Measurements from ENCODE around the gene NOTCH1. TPM values are rescaled to one million over a fixed set of nuclear protein-coding genes. Genes with fewer than 3 reads are reported as not detected.

The NOTCH1 gene
- total RNA-seq = 66.1 and 122 TPM in 2 replicates

DNA sequence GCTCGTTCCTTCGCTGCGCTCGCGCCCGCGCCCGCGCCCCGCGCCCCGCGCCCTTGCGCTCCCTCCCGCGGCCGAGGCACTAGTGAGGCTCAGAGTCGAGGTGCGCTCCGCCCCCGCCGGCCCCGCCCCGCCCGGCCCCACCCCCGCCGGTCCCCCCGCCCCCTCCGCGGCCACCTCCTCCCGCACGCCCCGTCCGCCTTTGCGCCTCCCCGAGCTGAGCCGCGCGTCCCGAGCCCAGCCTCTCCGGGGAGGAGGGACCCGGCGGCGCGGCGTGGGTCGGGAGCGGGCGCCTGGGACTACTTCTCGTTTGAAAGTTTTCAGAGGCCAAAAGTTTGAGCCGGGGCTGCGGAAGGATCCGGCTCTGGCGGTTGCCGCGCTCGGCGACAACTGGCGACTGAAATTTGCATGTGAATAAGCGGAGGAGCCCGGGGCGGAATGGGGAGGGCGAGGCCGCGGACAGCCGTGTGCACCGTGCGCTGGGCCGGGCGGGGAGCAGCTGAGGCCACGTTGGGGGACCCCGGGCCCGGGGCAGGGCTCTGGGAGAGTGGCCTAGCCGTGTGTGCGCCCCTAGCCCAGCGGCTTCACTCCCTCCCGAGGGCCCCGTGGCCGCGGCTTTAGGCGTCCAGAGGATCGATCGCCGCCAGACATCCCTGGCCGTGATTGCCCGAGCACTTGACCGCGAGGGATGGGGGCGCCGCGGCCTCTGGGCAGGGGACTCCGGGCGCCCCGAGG, at the start of gene NOTCH1:
NOTCH1 (minus strand) TSS at position 84 of the 732 bp plus-strand sequence. CDS start 262 bp downstream, outside the sequence.

GRCh38 chr9:136482793-136483588, 62.9 kb downstream of the NOTCH1 start, which contains the start of gene SEC16A:
Gene SEC16A (minus strand): TSS chr9:136483040. CDS start chr9:136477615, 5,425 bp downstream.

Other genes starting within 250 kb of the NOTCH1 start
- not detected in 2 replicates for gene CCDC187, start 242.0 kb downstream of the NOTCH1 start, total RNA-seq
- gene GPSM1, start 218.5 kb downstream of the NOTCH1 start, total RNA-seq = 13.8 and 19.9 TPM in 2 replicates
- gene DNLZ, start 182.3 kb downstream of the NOTCH1 start, total RNA-seq = 10.0 and 11.8 TPM in 2 replicates
- gene CARD9, start 172.4 kb downstream of the NOTCH1 start, total RNA-seq = 0.09 and 0.43 TPM in 2 replicates
- gene SNAPC4, start 145.9 kb downstream of the NOTCH1 start, total RNA-seq = 2.9 and 5.8 TPM in 2 replicates
- gene ENTR1, start 135.4 kb downstream of the NOTCH1 start, total RNA-seq = 21.9 and 22.3 TPM in 2 replicates
- 33.1 and 38.8 TPM in 2 replicates for gene PMPCA, start 135.4 kb downstream of the NOTCH1 start, total RNA-seq
- gene INPP5E, start 106.2 kb downstream of the NOTCH1 start, total RNA-seq = 3.3 and 3.5 TPM in 2 replicates
- 13.2 and 15.3 TPM in 2 replicates for gene SEC16A, start 63.0 kb downstream of the NOTCH1 start, total RNA-seq
- 364 and 407 TPM in 2 replicates for gene EGFL7, start 116.9 kb upstream of the NOTCH1 start, total RNA-seq
- gene AGPAT2, start 141.4 kb upstream of the NOTCH1 start, total RNA-seq = 38.1 and 43.9 TPM in 2 replicates
- 53.4 and 56.1 TPM in 2 replicates for gene DIPK1B, start 166.5 kb upstream of the NOTCH1 start, total RNA-seq
- gene LCN10, start 196.9 kb upstream of the NOTCH1 start, total RNA-seq = not detected in 2 replicates
- not detected in 2 replicates for gene LCN6, start 202.5 kb upstream of the NOTCH1 start, total RNA-seq
- not detected in 2 replicates for gene LCN8, start 212.2 kb upstream of the NOTCH1 start, total RNA-seq
- not detected in 2 replicates for gene LCN15, start 218.5 kb upstream of the NOTCH1 start, total RNA-seq
- gene TMEM141, start 245.3 kb upstream of the NOTCH1 start, total RNA-seq = 41.9 and 66.5 TPM in 2 replicates